RWPE1 (cell line): ENCODE measurements around the gene CAMK1D.

ENCODE experiments used
- CTCF ChIA-PET: fragments of 350-600 bp; sonication (Branson Sonifier 250); formaldehyde crosslinking; extraction: SDS; loops from one replicate; lab custom pipeline; 2021; lab: Yijun Ruan, JAX
- POLR2A ChIA-PET: fragments of 400-600 bp; formaldehyde crosslinking; extraction: SDS; loops from one replicate; lab custom pipeline; 2020; ENCODE audit warnings: antibody characterized with exemption; ENCODE audit not compliant: low non-redundant PET; lab: Yijun Ruan, JAX
- DNase-seq: peaks from one replicate; pipeline ENCODE4 v3.0.0; 2012; ENCODE audit warnings: low spot score
- H3K27ac ChIP-seq: fragments of 450-650 bp; 2 replicates; pipeline ENCODE4 v1.5.1; 2017
- CTCF ChIP-seq: fragments of 450-650 bp; conservative IDR thresholded peaks from 2 replicates; pipeline ENCODE4 v1.5.1; 2017; ENCODE audit warnings: low read depth, mild to moderate bottlenecking

CAMK1D gene

DNA sequence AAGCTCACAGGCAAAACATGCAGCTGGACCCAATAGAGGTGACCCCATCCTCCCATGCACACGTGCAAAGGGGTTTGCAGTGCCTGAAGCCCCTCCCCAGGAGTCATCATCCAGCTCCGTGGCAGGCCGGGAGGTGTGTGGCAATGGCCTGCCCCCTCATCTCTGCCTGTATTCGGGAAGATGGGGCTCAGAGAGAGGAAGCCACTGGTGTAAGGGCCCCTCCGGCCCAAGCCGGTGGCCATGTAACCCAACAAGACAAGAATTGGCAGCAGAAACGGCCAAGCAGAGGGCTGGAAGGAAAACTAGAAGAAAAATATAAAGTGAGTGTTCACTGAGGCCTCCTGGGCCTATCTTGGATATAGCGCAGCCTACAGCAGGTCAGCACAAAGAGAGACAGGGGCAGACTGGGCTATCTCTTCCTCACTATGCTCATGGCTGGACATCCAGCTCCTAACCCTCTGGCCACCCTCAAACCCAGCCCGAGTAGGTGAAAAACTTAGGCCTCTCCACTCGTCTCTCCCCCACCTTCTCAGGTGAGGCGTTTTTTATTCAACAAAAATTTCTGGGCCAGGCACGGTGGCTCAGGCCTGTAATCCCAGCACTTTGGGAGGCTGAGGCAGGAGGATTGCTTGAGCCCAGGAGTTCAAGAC lies 494.1 kb downstream of the CAMK1D start:
- H3K27ac ChIP-seq: peak overlapping the region; percentile 99
- POLR2A ChIA-PET: interaction anchor here (0.6 kb wide), 1 partner anchor 118 kb away, joined by 3 read pairs; no protein-coding TSS in a partner anchor
- no peak for DNase-seq
- CTCF ChIA-PET: interaction anchor here (0.6 to 0.7 kb wide), 3 partner anchors 70 to 255 kb away, joined by 3 to 5 read pairs (median 3); no protein-coding TSS in a partner anchor
- TF ChIP-seq CTCF: no peak

DNA sequence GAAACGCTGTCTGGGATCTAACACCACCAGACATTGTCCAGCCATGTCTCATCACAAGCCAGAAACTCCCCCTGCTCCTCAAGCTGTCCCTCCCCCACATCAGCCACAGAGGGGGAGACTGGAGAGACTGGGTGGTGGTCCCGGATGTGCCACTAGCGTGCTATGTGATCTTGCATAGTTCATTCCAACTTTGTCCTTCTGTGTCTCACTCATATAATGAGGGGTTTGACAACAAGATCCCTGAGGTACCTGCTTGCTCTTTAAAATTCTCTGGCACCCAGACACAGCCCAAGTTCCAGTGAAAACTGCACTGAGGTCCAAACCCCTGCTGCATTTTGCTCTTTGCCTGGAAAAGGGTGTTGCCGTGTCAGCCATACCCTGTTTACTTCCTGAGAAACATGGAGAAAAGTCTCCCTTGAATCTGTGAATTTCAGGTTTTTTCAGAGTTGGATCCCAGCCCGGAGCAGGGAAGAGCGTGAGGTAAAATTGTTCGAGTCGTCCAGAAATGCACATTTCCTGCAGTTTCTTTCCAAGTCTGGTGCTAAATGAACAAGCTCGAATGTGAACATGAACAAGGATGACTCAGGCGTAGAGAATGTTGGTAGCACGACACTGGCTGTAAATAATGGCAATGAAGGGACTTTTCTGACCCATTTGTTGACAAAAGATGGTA lies 495.6 kb downstream of the CAMK1D start:
- peak overlapping the region; percentile 99 for H3K27ac ChIP-seq
- POLR2A ChIA-PET: interaction anchor here (0.5 kb wide), 1 partner anchor 71 kb away, joined by 3 read pairs; no protein-coding TSS in a partner anchor
- CTCF ChIA-PET: no interaction called here
- peak; percentile 53 for DNase-seq
- no peak for TF ChIP-seq CTCF

GRCh38 chr10:12846718-12847117 lies 497.4 kb downstream of the CAMK1D start:
- no peak for TF ChIP-seq CTCF
- ChIA-PET CTCF (no interaction called here), POLR2A (no interaction called here)
- H3K27ac ChIP-seq: no peak overlapping the region
- DNase-seq: no peak

GRCh38 chr10:12847361-12847975 lies 498.1 kb downstream of the CAMK1D start:
- ChIA-PET POLR2A (no interaction called here), CTCF (interaction anchor here (0.7 to 0.8 kb wide), 3 partner anchors 28 to 81 kb away, joined by 3 read pairs; no protein-coding TSS in a partner anchor)
- DNase-seq: no peak
- H3K27ac ChIP-seq: peak overlapping the region; percentile 97
- TF ChIP-seq CTCF: no peak

DNA sequence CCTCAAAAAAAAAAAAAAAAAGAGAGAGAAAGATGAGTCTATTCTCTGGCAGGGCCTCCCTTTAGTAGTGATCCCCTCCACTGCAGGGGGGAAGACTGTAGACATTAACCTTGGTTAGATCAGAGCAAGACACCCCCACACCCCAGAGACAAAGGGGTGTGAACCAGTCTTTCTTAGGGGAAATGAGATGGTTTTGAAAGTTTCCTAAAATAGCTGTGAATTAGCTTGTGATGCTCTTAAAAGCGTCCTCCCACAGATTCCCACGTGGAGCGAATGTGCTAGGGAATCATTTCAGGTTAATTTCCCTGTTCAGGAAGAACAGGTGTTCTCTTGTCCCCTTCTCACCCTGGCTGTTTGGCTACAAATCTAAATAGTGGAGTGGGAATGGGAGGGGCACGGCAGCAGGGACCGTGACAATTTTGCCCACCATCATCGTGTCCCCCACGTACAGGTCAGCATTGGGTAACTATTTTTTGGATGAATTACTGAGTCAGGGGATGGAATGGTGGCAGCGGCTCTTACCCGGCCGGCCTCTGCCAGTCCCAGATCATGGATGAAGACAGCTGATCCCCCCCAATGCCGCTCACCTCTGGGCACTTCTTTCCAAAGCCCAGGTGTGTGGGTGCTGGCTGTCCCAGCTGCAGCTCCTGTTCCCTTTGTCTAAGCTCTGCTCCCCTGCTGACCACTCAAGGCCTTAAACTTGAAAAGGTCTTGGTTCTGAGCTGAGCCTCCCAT lies 499.3 kb downstream of the CAMK1D start:
- ChIA-PET POLR2A (no interaction called here), CTCF (interaction anchor here (0.6 to 0.7 kb wide), 4 partner anchors 27 to 92 kb away, joined by 3 to 5 read pairs (median 4); no protein-coding TSS in a partner anchor)

More for the DNA sequence above, 499.3 kb downstream of the CAMK1D start:
- no peak for DNase-seq
- no peak for TF ChIP-seq CTCF
- H3K27ac ChIP-seq: peak overlapping the region; percentile 97
